Measurements from ENCODE around the gene MFSD6. TPM values are rescaled to one million over a fixed set of nuclear protein-coding genes. Genes with fewer than 3 reads are reported as not detected.

Gene MFSD6
- total and polyA plus RNA-seq, 10 donors, result 5.0 to 130 (median 46.9) TPM

- peaks cover 0 to 98% (median 47%) of the 10 kb centered on the region in 6 donors for H3K36me3 ChIP-seq
- peaks cover 2 to 35% (median 12%) of the 10 kb centered on the region in 6 donors for H3K4me1 ChIP-seq
- H3K9me3 ChIP-seq, result no peaks in the 10 kb centered on the region
- H3K4me3 ChIP-seq, result no peak overlapping the region
- no peak for DNase-seq
- intact Hi-C loops (cut with DNase I; ENCODE audit: low total_unique reads), result no loop called here
- TF ChIP-seq POLR2A (IDR thresholded peaks at IDR 0.05) (no peak), POLR2AphosphoS5 (IDR thresholded peaks at IDR 0.05) (no peak)
- TF ChIP-seq, protein P1, sequence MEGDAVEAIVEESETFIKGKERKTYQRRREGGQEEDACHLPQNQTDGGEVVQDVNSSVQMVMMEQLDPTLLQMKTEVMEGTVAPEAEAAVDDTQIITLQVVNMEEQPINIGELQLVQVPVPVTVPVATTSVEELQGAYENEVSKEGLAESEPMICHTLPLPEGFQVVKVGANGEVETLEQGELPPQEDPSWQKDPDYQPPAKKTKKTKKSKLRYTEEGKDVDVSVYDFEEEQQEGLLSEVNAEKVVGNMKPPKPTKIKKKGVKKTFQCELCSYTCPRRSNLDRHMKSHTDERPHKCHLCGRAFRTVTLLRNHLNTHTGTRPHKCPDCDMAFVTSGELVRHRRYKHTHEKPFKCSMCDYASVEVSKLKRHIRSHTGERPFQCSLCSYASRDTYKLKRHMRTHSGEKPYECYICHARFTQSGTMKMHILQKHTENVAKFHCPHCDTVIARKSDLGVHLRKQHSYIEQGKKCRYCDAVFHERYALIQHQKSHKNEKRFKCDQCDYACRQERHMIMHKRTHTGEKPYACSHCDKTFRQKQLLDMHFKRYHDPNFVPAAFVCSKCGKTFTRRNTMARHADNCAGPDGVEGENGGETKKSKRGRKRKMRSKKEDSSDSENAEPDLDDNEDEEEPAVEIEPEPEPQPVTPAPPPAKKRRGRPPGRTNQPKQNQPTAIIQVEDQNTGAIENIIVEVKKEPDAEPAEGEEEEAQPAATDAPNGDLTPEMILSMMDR (IDR thresholded peaks at IDR 0.05 in 8 of 11, conservative IDR thresholded peaks at IDR 0.05 in 3 of 11), result no peak
- H3K27me3 ChIP-seq (replicated peaks in 1 of 7), result no peaks in the 10 kb centered on the region
- peak overlapping the region in 7 of 8 donors; percentile 30 to 71 (median 62) for H3K27ac ChIP-seq
- 61 to 78% (median 67%) methylated on average over 3 of the region's 3 CpGs for WGBS, 5 donors
These were observed 93.7 kb downstream of the MFSD6 start for GRCh38 chr2:190501702-190502407.

DNA sequence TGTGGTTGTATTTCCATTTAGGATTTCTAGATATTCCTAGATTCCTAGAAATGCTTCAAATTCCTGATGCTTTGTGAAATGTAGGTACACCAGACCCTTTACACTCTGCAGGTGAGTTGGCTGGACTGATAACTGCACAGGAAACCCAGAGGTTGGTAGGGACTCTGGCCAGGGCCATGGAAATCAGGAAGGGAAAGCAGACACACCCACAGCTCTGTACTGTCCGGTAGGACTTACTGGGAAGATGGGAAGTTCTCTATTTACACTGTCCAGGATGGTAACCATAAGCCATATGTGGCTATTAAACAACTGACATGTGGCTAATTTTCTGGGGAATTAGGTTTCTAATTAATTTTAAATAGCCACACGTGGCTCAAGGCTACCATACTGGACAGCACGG lies 94.9 kb downstream of the MFSD6 start:
- DNase-seq, result no peak
- TF ChIP-seq POLR2AphosphoS5 (IDR thresholded peaks at IDR 0.05) (no peak), POLR2A (IDR thresholded peaks at IDR 0.05) (no peak)
- TF ChIP-seq, protein P1 (IDR thresholded peaks at IDR 0.05 in 8 of 11, conservative IDR thresholded peaks at IDR 0.05 in 3 of 11), result no peak
- H3K36me3 ChIP-seq, result peaks cover 0 to 96% (median 44%) of the 10 kb centered on the region in 6 donors
- H3K27ac ChIP-seq, result peak overlapping the region in 7 of 8 donors; percentile 48 to 71 (median 62)
- no peak overlapping the region for H3K4me3 ChIP-seq
- WGBS, 5 donors, result 69 to 100% (median 76%) methylated on average over 3 of the region's 3 CpGs
- intact Hi-C loops (cut with DNase I; ENCODE audit: low total_unique reads), result no loop called here
- no peaks in the 10 kb centered on the region for H3K27me3 ChIP-seq (replicated peaks in 1 of 7)
- H3K4me1 ChIP-seq, result peaks cover 2 to 45% (median 22%) of the 10 kb centered on the region in 6 donors
- no peaks in the 10 kb centered on the region for H3K9me3 ChIP-seq

GRCh38 chr2:190504912-190505311 lies 96.8 kb downstream of the MFSD6 start:
- Histone ChIP-seq H3K4me1 (peaks cover 2 to 48% (median 22%) of the 10 kb centered on the region in 6 donors), H3K27me3 (replicated peaks in 1 of 7) (no peaks in the 10 kb centered on the region), H3K9me3 (no peaks in the 10 kb centered on the region), H3K36me3 (peaks cover 0 to 96% (median 40%) of the 10 kb centered on the region in 6 donors), H3K4me3 (no peak overlapping the region), H3K27ac (no peak overlapping the region)
- 95 to 99% (median 97%) methylated on average over 3 of the region's 3 CpGs for WGBS, 5 donors
- intact Hi-C loops (cut with DNase I; ENCODE audit: low total_unique reads), result no loop called here
- no peak for DNase-seq
- no peak for TF ChIP-seq POLR2AphosphoS5 (IDR thresholded peaks at IDR 0.05)
- TF ChIP-seq, protein P1 (IDR thresholded peaks at IDR 0.05 in 8 of 11, conservative IDR thresholded peaks at IDR 0.05 in 3 of 11), result no peak

DNA sequence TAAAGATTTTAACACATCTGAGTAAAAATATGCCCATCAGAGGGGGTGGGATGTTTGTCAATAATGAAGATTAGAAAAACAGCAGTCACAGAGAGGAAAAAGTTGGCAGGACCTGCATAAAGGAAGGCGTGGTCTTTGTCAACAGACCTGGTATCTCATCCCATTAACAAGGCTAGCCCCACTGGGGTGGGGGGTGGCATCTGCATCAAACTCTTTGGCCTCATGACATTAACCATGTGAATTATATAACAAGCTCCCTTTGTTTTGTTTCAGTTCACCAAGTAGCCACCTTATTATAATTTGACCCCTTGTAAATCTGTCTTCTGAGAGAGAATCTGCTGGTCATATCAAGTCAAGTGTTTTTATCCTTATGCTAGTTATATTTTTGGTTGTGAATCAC lies 97.5 kb downstream of the MFSD6 start:
- Histone ChIP-seq H3K4me1 (peaks cover 2 to 48% (median 22%) of the 10 kb centered on the region in 6 donors), H3K27me3 (replicated peaks in 1 of 7) (no peaks in the 10 kb centered on the region), H3K27ac (no peak overlapping the region), H3K4me3 (no peak overlapping the region), H3K9me3 (no peaks in the 10 kb centered on the region), H3K36me3 (peaks cover 0 to 96% (median 37%) of the 10 kb centered on the region in 6 donors)
- DNase-seq, result no peak
- 92 to 100% (median 96%) methylated on average over 1 of the region's 1 CpG for WGBS, 5 donors
- TF ChIP-seq POLR2A (IDR thresholded peaks at IDR 0.05) (no peak), POLR2AphosphoS5 (IDR thresholded peaks at IDR 0.05) (no peak)
- TF ChIP-seq, protein P1 (IDR thresholded peaks at IDR 0.05 in 8 of 11, conservative IDR thresholded peaks at IDR 0.05 in 3 of 11), result no peak
- intact Hi-C loops (cut with DNase I; ENCODE audit: low total_unique reads), result no loop called here
